IPS-NIHi7 (cell line): ENCODE data around the gene PPP1R12C.
"Not testable (repeated sequence)": the region's sequence is repeated elsewhere in the genome, so short reads cannot be mapped to it uniquely, and the experiment has no call there.

Experiments
- DNase-seq: peaks from one replicate; pipeline ENCODE4 v3.0.0; 2012; ENCODE audit warnings: mixed read lengths; ENCODE audit errors: extremely low spot score

The PPP1R12C gene

DNA sequence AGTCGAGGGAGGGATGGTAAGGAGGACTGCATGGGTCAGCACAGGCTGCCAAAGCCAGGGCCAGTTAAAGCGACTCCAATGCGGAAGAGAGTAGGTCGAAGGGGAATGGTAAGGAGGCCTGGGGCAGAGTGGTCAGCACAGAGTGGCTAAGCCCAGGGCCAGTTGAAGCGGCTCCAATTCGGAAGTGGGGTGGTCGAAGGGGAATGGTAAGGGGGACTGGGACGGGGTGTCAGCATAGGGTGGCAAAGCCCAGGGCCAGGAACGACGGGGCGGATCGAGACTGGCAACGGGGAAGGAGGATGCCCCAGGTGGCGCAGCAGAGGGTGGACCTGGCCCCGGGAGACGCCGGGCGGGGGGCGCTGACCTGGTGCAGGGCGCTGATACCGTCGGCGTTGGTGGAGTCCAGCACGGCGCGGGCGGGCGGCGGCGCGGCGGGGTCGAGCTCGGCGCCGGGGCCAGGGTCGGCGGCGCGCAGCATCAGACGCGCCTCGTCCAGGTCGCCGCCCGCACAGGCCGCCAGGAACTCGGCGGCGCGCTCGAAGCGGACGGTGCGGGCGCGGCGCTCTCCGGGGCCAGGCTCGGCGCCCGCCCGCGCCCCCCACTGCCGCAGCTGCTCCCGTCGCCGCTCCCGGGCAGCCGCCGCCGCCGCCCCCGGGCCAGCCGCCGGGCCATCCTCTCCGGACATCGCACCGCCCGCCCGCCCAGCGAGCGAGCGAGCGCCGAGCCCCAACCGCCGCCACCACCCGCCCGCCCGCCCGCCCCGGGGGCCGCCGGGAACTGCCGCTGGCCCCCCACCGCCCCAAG lies at the start of gene PPP1R12C:
PPP1R12C (minus strand) TSS at position 779 of the 804 bp plus-strand sequence; CDS start at position 685, 94 bp downstream.
- DNase-seq, result no peak

DNA sequence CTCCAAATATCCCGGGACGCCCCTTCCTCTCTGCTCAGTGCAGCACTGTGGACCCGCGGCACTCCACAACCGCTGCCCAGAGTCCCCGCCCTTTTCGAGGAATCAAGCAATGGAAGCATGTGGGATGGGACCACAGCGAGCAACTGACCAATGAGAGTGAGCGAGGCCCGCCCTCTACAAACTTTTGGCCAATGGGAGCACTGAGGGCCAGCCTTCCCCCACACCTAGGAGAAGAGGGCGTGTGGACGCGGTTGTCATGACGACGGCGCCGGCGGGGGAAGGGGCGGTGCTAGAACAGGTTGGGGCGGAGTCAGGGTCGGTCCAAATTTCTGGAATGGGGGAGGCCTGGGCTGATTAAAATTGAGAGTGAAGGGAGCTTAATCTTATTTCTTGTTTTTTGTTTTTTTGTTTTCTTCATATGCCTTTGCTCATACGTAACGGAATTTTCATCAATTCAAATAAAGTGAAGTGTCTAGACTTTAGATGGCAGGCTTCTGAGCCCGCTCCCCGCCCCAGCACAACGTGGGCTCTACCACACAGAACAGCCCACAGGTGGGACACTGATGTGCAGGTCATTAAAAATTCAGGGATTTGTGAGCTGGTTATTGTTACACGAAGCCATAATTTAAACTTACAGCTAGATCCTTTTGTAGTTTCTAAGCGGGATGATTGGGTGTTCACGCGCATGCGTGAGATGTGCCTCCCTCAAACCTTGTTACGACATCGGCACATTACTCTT lies 49.3 kb upstream of the PPP1R12C start, which contains the start of gene DNAAF3:
DNAAF3 (minus strand) TSS at position 84 of the 739 bp plus-strand sequence. CDS start 200 bp downstream, outside the sequence.
- peak; percentile 100 for DNase-seq

DNA sequence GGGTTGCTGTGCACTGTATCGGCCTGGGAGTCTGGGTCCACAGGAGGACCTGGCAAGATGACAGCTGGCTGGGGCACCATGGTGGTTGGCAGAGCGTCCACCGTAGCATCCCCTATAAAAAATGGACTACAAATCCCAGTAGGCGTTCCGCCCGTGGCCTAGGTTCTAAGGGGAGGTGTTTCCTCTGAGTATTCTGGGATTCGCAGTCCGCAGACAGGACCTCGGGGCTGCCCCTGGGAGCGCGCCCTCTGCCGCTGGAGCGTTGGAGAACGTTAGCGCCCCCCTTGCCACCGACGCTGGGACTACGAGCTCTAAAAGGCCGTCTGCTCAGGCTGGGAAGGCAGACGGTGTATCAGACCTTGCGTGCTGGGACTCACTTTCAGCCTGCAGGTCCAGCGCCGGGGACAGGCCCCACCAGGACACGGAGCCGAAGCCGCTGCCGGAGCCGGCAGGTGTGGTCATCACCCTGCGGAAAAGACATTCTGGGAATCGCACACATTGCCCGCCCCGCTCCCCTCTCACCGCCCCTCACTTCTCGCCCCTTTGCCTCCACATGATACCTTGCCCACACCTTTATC lies 48.6 kb upstream of the PPP1R12C start:
- DNase-seq, result peak; percentile 78

DNA sequence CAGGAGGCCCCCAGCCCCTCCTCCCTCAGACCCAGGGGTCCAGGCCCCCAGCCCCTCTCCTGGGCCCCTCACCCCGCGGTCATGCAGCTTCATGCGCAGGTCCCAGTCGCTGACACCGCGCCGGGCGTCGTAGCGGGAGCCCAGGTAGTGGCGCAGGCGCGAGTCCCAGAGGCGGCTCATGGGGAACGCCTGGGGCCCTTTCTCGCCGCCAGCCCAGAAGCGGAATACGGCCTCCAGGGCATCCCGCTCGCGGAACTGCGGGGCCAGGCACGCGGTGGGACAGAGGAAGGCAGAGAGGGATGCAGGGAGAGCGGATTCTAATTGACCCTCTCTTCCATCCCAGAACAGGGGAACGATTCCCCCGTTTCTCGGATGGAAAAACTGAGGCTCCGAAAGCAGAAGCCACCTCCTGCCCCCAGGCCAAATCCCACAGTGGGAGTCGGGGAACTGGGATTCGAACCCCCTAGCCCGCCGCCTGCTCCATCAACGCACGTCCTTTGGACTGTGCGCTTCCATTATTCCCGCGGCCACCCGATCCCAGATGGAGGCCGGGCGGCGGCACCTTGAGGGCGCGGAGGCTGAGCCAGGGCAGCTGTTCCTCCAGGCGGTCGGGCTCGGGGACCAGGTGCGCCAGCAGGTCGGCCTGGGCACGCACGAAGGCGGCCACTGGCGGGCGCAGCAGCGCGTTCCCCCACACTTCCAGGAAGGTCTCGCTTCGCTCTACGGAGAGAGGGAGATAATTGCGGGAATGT lies 44.3 kb upstream of the PPP1R12C start:
- DNase-seq, result no peak

DNA sequence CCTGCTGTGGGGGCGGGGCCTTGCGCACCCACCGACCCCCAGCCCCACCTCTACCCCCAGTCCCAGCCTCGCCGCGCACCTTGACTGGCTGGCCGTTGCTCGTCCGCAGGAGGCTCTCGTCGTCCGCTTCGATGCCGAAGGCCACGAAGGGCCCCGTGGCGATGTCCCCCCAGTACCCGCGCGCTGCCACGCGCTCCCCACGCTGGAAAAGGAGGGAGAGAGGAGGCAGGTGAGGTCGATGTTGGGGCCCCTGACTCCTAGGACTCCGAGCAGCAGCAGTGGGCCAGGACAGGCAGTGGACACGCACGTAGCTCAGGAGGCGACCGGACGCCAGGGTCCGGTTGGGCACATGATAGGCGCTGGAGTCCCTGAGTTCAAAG lies 43.5 kb upstream of the PPP1R12C start:
- DNase-seq, result no peak

DNA sequence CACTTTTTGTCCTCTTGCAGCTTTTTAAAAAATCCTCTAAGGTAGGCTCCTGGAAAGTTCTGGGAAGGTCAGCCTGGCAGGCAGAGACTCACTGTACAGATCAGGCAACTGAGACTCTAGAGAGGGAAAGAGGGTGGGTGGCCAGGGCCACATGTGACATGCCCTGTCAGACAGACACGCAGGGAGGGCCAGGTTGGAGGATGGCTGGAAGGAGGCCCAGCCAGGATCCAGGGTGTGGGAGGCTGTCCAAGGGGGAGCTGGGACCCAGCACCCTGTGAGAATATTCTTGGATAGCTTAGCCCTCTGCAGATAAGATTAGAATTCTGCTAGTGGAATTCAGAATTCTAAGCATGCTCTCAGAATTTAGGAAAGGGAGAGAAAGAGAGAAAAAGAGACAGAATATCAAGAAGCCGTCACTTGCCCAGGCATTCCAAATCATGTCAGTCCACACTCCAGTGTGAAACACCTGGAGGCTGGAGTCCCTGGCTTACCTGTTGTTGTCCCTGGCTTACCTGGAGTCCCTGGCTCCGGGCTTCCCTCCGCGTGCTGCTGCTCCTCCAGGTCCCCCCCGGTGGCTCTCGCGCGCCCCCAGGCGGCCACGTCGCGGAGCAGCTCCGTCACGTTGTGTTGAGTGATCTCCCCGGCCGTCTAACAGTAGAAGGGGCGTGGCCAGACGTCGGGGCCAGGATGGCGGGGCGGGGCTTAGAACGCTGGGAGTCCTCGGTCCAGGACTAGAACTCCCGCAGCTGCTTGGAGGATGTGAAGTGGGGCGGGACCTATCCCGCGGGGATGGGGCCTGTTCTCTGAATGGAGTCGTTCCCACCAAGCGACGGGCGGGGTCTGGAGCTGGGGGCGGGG lies 42.9 kb upstream of the PPP1R12C start:
- peak; percentile 93 for DNase-seq

DNA sequence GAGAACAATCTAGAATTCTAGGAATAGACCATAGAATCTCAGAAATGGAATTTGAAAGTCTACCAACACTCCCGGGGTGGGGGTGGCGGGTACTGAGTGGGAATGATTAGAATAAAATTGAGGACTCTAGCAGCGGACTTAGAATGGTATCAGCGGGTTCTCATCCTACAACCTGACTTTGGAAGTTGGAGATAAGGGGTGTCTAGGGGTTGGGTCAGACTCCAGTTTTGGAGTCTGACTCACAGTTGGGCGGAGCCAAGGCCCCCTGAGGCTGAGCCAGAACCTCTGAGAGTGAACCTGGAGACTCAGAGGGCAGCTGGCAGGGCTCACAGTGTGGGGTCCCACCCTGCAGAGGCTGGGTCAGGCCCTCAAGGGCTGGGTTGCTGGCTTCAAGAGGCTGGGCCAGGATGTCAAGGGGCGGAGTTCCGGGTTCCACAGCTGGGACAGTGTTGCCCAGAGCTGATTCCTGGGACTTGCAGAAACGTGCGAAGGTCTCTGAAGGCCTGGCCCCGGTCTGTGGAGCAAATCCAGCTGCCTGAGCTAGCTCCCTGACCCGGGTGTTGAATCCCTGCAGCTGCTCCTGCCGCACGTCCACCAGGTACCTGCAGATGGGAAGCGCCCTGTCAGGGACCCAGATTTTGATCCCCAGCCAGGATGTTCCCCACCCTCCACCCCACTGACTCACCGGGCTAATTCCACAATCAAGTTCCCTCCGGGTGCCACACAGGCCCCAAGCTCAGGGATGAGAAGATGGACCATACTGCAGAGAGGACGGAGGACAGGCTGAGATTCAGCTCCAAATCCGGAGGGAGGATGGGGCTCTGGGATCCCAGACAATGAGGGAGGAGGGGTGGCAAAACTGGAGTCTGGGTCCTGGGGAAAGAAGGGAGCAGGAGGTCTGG lies 41.7 kb upstream of the PPP1R12C start:
- no peak for DNase-seq

DNA sequence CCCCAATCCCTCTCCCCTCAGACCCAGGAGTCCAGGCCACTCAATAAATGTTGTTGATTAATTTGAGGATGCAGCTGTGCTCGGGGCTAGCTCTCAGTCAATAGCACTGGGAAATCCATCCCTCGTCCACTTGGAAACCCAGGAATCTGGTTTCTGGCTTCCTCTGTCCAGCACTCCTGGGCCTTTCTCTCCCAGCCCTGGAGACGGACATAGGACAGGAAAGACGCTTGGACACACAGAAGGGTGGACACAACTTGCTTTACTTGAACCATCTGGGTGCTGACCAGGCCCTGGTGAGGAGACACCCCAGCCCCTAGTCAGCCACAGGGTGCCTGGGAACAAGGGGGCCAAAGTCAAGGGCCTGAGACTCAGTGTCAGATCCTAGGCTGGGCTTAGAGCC lies 41.0 kb upstream of the PPP1R12C start:
- DNase-seq, result no peak

DNA sequence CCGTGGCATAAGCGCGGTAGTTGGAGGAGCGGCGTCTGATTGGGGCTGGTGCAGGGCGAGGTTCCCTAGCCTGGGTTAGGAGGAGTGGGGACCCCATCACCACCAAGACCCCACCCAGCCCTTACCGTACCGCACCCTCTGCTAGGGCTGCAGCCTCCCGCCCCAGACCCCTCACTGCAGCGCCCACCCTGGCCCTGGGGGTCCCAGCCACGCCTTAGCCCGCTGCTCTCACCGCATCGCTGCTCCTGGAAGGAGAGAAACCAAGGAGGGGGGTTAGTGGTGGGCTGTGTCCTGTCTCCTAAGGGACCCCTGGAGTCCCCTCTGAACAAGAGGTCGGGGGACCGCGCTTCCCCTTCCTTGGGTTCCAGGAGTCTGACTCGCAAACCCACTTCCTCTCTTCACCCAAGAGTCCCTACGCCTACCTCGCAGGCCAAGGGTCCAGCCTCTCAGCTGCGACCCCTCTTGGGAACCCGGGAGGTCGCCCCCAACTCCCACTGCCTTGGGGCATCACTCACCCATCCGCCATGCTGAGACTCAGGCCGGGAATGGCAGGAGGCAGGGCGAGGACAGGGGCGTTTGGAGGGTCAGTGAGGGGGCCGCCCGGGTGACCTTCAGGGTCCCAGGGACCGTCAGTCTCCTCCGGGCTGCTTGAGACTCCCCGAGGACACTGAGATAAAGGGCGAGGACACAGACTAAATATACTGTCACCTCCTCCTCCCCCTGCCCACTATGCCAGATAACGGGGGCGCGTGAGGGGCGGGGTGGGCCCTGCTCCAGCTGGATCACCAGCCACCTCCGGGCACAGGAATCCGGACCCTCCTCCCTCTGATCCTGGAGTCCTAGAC lies 39.8 kb upstream of the PPP1R12C start, which contains the start of gene TNNI3:
TNNI3 (minus strand) TSS at position 669 of the 845 bp plus-strand sequence; CDS start at position 526, 143 bp downstream.
- no peak for DNase-seq

DNA sequence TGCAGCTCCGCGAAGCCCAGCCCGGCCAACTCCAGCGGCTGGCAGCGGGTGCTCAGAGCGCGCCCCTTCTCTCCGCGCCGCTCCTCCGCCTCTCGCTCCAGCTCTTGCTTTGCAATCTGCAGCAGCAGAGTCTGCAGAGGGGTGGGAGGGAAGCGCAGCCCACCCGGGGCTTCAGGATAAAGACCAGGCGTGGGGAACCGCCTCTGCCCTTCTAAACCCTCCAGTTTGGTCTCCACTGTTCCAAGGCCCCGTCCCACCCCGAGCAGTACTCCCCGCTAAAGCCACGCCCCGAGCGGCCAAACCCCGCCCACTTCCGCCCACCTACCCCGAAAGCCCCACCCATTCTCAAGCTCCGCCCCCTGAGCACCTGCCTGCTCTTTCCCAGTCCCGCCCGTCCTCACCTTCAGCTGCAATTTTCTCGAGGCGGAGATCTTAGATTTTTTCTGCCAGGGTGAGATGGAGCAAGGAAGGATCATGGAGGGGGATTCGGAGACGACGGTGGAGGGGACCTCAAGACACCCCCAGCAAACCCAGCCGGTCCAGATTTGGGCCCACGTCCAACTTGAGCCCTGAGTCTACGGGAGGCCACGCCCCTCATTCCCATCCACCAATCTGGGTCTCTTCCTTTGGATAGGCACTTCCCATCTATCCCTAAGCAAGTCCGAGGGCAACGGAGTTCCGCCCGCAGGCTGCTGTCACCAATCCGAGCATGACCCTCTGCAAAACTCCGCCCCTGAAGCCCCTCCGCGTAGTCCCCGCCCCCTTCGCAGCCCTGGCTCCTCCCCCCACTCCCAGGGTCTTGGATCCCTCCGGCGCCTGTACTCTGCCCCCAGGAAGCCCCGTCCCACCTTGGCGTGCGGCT lies 39.0 kb upstream of the PPP1R12C start:
- peak; percentile 95 for DNase-seq

DNA sequence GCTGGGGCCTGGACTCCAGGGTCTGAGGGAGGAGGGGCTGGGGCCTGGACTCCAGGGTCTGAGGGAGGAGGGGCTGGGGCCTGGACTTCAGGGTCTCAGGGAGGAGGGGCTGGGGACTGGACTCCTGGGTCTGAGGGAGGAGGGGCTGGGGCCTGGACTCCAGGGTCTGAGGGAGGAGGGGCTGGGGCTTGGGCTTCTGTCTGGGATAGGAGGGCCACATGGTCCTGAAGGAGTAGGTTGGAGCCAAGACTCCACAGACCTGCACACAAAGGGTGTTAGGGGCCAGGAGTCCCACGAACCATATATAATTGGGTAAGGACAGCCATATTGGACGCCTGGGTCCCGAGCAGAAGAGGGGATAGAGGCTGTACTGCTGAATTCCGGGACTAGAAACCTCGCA lies 38.3 kb upstream of the PPP1R12C start:
- not testable (repeated sequence) for DNase-seq

DNA sequence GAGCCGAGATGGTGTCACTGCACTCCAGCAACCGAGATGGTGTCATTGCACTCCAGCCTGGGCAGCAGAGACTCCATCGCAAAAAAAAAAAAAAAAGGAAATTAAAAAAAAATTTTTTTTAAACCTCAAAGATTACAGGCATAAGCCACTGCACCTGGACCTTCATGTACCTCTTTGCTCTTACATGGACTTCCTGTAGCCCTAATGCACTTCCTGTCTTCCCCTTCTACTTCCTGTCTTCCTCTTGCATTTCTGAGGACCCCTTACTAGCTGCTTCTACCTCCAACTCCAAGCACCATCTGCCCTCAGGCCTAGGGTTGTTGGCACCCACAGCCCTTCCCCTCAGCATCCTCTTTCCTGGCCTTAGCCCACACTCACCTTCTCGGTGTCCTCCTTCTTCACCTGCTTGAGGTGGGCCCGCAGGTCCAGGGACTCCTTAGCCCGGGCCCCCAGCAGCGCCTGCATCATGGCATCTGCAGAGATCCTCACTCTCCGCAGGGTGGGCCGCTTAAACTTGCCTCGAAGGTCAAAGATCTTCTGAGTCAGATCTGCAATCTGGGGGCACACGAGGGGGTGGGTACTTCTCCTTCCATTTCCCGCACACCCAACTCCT lies 36.3 kb upstream of the PPP1R12C start:
- DNase-seq, result no peak

DNA sequence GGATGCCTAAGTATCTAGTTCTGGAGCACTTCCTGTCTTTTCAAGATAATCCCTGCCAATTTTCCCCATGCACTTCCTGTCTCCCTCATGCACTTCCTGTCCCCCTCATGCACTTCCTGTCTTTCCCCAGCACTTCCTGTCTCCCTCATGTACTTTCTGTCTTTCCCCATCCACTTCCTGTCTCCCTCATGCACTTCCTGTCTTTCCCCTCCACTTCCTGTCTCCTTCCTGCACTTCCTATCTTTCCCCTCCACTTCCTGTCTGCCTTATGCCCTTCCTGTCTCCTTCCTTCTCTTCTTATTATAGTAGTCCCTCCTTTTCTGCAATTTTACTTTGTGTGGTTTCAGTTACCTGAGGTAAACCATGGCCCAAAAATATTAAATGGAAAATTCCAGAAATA lies 34.6 kb upstream of the PPP1R12C start:
- no peak for DNase-seq

DNA sequence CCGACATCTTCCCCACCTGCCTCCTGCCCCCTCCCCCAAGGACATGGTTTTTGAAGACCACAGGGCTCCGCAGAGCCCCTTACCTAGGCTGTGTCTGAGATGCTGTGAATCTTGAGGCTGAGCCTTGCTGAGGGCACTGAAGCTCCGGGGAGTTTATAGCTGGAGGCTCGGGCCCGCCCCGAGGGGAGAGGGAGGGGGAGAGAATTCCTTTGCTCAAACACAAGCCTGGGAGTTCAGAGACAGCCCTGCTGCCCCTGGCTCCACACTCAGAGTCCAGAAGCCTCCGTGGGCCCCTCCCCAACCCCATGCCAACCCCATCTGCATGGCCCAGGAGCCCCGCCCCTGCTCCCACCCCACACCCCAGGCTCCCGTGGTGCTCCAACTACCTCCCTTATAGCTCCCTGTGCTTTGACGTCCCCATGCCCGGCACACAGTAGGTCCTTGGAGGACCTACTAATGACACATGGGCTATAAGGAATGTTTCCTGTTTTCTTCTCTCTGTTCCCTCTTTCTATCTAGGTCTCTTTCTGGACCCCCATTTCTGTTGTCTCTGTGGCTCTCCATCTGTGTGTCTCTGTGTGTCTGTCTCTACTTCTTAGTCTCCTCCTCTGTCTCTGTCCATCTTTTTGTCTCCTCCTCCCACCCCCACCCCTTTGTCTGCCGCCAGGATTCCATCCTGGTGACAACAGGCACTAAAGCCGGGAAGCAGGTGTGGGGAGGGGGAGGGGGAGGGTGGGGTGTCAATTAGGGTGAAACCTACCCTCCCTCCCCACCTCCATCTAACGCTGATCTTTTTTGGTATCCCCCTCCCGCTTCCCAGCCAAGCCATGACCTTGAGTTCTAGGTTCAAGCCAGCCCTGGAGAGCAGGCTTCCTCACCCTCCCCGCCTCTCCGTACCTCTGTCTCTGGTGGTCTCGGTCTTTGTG lies 31.9 kb upstream of the PPP1R12C start, which contains the start of gene TNNT1:
TNNT1 (minus strand) TSS at position 129 of the 926 bp plus-strand sequence. CDS start 2,049 bp downstream, outside the sequence.
- DNase-seq, result peak; percentile 63

DNA sequence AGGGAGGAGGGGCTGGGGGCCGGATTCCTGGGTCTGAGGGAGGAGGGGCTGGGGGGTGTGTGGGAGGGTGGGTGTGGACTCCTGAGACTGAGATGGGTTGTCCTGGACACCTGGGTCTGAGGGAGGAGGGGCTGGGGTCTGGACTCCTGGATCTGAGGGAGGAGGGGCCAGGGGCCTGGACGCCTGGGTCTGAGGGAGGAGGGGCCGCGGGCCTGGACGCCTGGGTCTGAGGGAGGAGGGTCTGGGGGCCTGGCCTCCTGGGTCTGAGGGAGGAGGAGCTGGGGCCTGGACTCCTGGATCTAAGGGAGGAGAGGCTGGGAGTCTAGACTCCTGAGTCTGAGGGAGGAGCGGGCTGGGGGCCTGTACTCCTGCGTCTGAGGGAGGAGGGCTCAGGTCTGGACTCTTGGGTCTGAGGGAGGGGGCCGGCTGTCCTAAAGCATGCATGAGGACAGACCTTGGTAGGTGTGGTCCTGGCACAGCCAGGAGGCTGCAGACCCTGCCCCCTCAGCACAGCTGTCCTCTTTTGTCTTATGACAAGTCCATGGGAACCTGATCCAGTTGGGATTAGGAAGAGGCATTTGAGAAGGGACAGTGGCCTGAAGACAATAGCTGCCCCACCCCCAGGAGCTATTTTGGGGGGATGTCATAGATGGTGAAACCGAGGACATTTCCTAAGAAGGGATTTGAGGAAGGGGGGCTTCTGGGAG lies 30.3 kb upstream of the PPP1R12C start:
- DNase-seq, result no peak
